Testis (tissue), 3 donors: ENCODE measurements around the gene TIMM13. TPM values are rescaled to one million over a fixed set of nuclear protein-coding genes. Genes with fewer than 3 reads are reported as not detected.
"Not testable (repeated sequence)": the region's sequence is repeated elsewhere in the genome, so short reads cannot be mapped to it uniquely, and the experiment has no call there.

Experiments used
- DNase-seq: peaks from one replicate; pipeline ENCODE4 v3.0.0-alpha.2; 2019
- H3K27ac ChIP-seq, 2 donors: fragments of 200-600 bp; sonication (generic); one replicate each; pipeline ENCODE4 v1.5.1; 2019
- H3K27me3 ChIP-seq: fragments of 200-600 bp; sonication (generic); one replicate; pipeline ENCODE4 v1.5.1; 2019
- H3K36me3 ChIP-seq: fragments of 200-600 bp; sonication (generic); one replicate; pipeline ENCODE4 v1.5.1; 2017; ENCODE audit warnings: low read depth; ENCODE audit errors: missing control alignments
- H3K4me1 ChIP-seq: fragments of 200-600 bp; sonication (generic); one replicate; pipeline ENCODE4 v1.5.1; 2019
- H3K4me3 ChIP-seq, 2 donors: fragments of 200-600 bp; sonication (generic); one replicate each; pipeline ENCODE4 v1.5.1; 2017 to 2019
- H3K9me3 ChIP-seq: fragments of 200-600 bp; sonication (generic); one replicate; pipeline ENCODE4 v1.5.1; 2017
- CTCF ChIP-seq, 3 experiments: fragments of 450-650 bp in 2 of 3; fragments of 200-600 bp in 1 of 3; sonication (generic) in 1 of 3; IDR thresholded peaks; one replicate each; pipeline ENCODE4 v1.5.1; 2016 to 2019; ENCODE audit warnings: antibody characterized with exemption in 3 of 3, mild to moderate bottlenecking in 2 of 3, moderate library complexity in 1 of 3
- POLR2A ChIP-seq: fragments of 450-650 bp; IDR thresholded peaks from one replicate; pipeline ENCODE4 v1.6.1; 2017; ENCODE audit warnings: antibody characterized with exemption, mild to moderate bottlenecking, moderate library complexity
- WGBS, 2 donors: methylation state at CpG; one replicate each; pipeline ENCODE4 v1.1.5; 2018; 5-methylcytosine and 5-hydroxymethylcytosine counted together
- intact Hi-C: fragments of 100-400 bp; cut with DNase I; formaldehyde crosslinking; loops from one replicate; pipeline ENCODE4 v1.15.1; 2023; ENCODE audit warnings: low total_unique reads
- polyA plus RNA-seq: library from polyadenylated mRNA; stranded (reverse); fragments of 350-450 nt; fragmentation: Illumina TruSeq; extraction: RNeasy Lipid Tissue Mini Kit (QIAGEN cat#74804); gene quantifications from one replicate; pipeline ENCODE4 v1.2.3, GENCODE V29; 2014; ENCODE audit warnings: low read depth, low replicate concordance; ENCODE audit not compliant: insufficient read depth
- total RNA-seq, 2 donors: library from RNA; depleted of rRNA; stranded (reverse); fragments of >200 nt; gene quantifications; one replicate each; pipeline ENCODE4 v1.2.3, GENCODE V29; 2016

The TIMM13 gene
- total and polyA plus RNA-seq, 3 donors from 2014 or later = 57.5 to 66.6 (median 60.6) TPM

- intact Hi-C loops = no loop called here
- TF ChIP-seq CTCF (IDR thresholded peaks at IDR 0.05) = no peak
- TF ChIP-seq POLR2A = no peak
- Histone ChIP-seq H3K36me3 (no peaks in the 10 kb centered on the region), H3K27me3 (no peaks in the 10 kb centered on the region), H3K9me3 (no peaks in the 10 kb centered on the region), H3K4me3 (no peak overlapping the region), H3K27ac (no peak overlapping the region), H3K4me1 (peaks cover 33% of the 10 kb centered on the region)
- no peak for DNase-seq
- 86 to 91% methylated on average over 16 to 23 of the region's 23 CpGs for WGBS, 2 donors
Measured at GRCh38 chr19:2421581-2422306, 5.6 kb downstream of the TIMM13 start.

- Histone ChIP-seq H3K4me3 (no peak overlapping the region), H3K27ac (no peak overlapping the region), H3K9me3 (no peaks in the 10 kb centered on the region), H3K36me3 (no peaks in the 10 kb centered on the region), H3K27me3 (no peaks in the 10 kb centered on the region), H3K4me1 (peaks cover 21% of the 10 kb centered on the region)
- TF ChIP-seq POLR2A = no peak
- no peak for TF ChIP-seq CTCF (IDR thresholded peaks at IDR 0.05)
- intact Hi-C loops = no loop called here
- DNase-seq = no peak
- 84 to 88% methylated on average over 2 of the region's 2 CpGs for WGBS, 2 donors
Measured at GRCh38 chr19:2420490-2420889, 6.9 kb downstream of the TIMM13 start.

- no peak overlapping the region for H3K27ac ChIP-seq
- H3K9me3 ChIP-seq = no peaks in the 10 kb centered on the region
- no peaks in the 10 kb centered on the region for H3K27me3 ChIP-seq
- WGBS, 2 donors = 90 to 95% methylated on average over 7 of the region's 7 CpGs
- H3K36me3 ChIP-seq = no peaks in the 10 kb centered on the region
- no peak overlapping the region for H3K4me3 ChIP-seq
- peaks cover 18% of the 10 kb centered on the region for H3K4me1 ChIP-seq
- intact Hi-C loops = no loop called here
- DNase-seq = no peak
- TF ChIP-seq POLR2A (no peak), CTCF (IDR thresholded peaks at IDR 0.05) (no peak)
Measured at GRCh38 chr19:2419754-2420153, 7.6 kb downstream of the TIMM13 start.

DNA sequence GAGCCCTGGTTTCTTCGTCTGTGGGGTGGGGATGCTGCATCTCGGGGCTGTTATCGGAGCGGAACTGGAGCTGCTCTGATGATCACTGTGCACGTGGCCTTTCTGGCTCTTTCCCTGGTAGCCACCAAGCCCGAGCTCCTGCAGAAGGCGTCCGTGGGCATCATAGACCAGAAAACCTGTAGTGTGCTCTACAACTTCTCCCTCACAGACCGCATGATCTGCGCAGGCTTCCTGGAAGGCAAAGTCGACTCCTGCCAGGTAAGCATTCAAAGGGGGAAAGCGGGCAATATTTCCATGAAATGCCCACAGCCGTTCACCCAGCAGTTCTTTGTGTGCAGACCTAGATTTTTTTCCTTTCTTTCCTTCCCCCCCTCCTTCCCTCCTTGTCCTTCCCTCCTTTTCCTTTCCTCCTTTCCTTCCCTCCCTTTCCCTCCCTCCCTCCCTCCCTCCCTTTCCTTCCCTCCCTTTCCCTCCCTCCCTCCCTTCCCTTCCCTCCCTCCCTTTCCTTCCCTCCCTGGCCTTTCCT lies 9.4 kb downstream of the TIMM13 start:
- H3K4me3 ChIP-seq = no peak overlapping the region
- H3K9me3 ChIP-seq = no peaks in the 10 kb centered on the region
- no peak for TF ChIP-seq POLR2A
- TF ChIP-seq CTCF (IDR thresholded peaks at IDR 0.05) = no peak
- no peak overlapping the region for H3K27ac ChIP-seq
- H3K36me3 ChIP-seq = no peaks in the 10 kb centered on the region
- intact Hi-C loops = no loop called here
- WGBS, 2 donors = 77 to 80% methylated on average over 9 to 13 of the region's 13 CpGs
- H3K4me1 ChIP-seq = no peaks in the 10 kb centered on the region
- DNase-seq = no peak
- H3K27me3 ChIP-seq = no peaks in the 10 kb centered on the region

DNA sequence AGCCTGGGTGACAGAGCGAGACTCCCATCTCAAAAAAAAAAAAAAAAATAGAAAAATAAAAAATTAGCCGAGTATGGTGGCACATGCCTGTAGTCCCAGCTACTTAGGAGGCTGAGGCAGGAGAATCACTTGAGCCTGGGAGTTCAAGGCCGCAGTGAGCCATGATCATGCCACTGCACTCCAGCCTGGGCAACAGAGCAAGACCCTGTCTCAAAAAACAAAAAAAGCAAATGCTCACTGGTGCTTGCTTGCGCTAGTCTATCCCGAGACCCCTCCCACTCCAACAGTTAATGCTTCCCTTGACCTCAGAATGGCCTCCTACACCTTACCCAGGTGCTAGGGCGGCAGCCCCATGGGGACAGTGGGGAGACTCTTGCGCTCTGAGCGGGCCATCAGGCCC lies 9.9 kb downstream of the TIMM13 start:
- 92 to 96% methylated on average over 6 to 8 of the region's 8 CpGs for WGBS, 2 donors
- intact Hi-C loops, H3K27ac ChIP-seq, H3K27me3 ChIP-seq, DNase-seq, H3K4me3 ChIP-seq, H3K9me3 ChIP-seq, H3K36me3 ChIP-seq, H3K4me1 ChIP-seq: not testable (repeated sequence)
